Measurements from ENCODE around the gene GOLGA7B.

DNA sequence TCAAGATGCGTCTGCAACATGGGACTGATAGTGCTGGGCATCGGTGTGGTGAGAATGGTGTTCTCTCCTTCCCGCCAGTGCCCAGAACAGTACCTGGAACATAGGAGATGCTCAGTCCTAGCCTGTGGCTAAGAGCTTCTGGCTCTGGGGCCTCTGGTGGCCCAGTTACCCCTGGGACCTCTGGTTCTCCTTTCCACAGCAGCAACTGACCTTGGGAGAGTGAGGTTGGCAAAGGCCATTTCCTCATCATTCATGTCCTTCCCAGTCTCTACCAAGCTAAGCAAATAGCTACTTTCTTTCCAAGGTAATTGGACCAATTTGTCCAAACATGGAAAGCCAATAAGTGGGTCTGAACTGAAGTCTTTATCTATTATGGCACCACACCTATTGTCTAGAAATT lies 11.6 kb upstream of the GOLGA7B start:
- TF ChIP-seq, protein P1, sequence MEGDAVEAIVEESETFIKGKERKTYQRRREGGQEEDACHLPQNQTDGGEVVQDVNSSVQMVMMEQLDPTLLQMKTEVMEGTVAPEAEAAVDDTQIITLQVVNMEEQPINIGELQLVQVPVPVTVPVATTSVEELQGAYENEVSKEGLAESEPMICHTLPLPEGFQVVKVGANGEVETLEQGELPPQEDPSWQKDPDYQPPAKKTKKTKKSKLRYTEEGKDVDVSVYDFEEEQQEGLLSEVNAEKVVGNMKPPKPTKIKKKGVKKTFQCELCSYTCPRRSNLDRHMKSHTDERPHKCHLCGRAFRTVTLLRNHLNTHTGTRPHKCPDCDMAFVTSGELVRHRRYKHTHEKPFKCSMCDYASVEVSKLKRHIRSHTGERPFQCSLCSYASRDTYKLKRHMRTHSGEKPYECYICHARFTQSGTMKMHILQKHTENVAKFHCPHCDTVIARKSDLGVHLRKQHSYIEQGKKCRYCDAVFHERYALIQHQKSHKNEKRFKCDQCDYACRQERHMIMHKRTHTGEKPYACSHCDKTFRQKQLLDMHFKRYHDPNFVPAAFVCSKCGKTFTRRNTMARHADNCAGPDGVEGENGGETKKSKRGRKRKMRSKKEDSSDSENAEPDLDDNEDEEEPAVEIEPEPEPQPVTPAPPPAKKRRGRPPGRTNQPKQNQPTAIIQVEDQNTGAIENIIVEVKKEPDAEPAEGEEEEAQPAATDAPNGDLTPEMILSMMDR (IDR thresholded peaks at IDR 0.05) = no peak
- TF ChIP-seq EZH2 (IDR thresholded peaks at IDR 0.05; ENCODE audit: borderline replicate concordance, insufficient read depth, low read depth, low read length, poor library complexity, severe bottlenecking) = no peak

Data from B cell (primary cell).